DND-41 (cell line): ENCODE data around the gene ERGIC1.

ENCODE experiments used
- ATAC-seq: fragments of 200-7000 bp; cut with Tn5 transposase; 3 replicates; pipeline ENCODE4 v1.9.1; 2021; ENCODE audit warnings: low read depth; ENCODE audit not compliant: insufficient read depth
- DNase-seq: peaks from one replicate; pipeline ENCODE4 v3.0.0-alpha.2; 2020
- H2AFZ ChIP-seq: 2 replicates; pipeline ENCODE4 v1.6.0; 2012; ENCODE audit warnings: low read depth, low read length
- H3K27ac ChIP-seq: 2 replicates; pipeline ENCODE4 v1.5.1; 2012; ENCODE audit warnings: low read length, inconsistent platforms
- H3K27me3 ChIP-seq: fragments of 200-600 bp; sonication (generic); 2 replicates; pipeline ENCODE4 v1.6.0; 2012; ENCODE audit warnings: low read length, mild to moderate bottlenecking, inconsistent platforms; ENCODE audit not compliant: insufficient read depth, poor library complexity
- H3K36me3 ChIP-seq: 2 replicates; pipeline ENCODE4 v1.5.1; 2012; ENCODE audit warnings: low read length, inconsistent platforms; ENCODE audit not compliant: insufficient read depth
- H3K4me1 ChIP-seq: 2 replicates; pipeline ENCODE4 v1.5.1; 2012; ENCODE audit warnings: mild to moderate bottlenecking, low read length; ENCODE audit not compliant: insufficient read depth
- H3K4me2 ChIP-seq: 2 replicates; pipeline ENCODE4 v1.6.0; 2012; ENCODE audit warnings: mild to moderate bottlenecking, moderate library complexity, low read length, inconsistent platforms; ENCODE audit not compliant: insufficient read depth
- H3K4me3 ChIP-seq, 2 experiments: fragments of 200-600 bp in 1 of 2; shearing (Covaris generic) in 1 of 2; 2 replicates each; pipeline ENCODE4 v1.5.1; 2012 to 2016; ENCODE audit warnings: inconsistent platforms in 2 of 2, low read length in 2 of 2, mild to moderate bottlenecking in 2 of 2, low read depth in 1 of 2, moderate library complexity in 1 of 2
- H3K79me2 ChIP-seq: 2 replicates; pipeline ENCODE4 v1.6.0; 2012; ENCODE audit warnings: low read length, inconsistent platforms; ENCODE audit not compliant: insufficient read depth
- H3K9ac ChIP-seq: 2 replicates; pipeline ENCODE4 v1.6.0; 2012; ENCODE audit warnings: low read depth, mild to moderate bottlenecking, inconsistent platforms, low read length, moderate library complexity
- H3K9me3 ChIP-seq: 2 replicates; pipeline ENCODE4 v1.5.1; 2012; ENCODE audit warnings: low read length, moderate library complexity, mild to moderate bottlenecking, inconsistent platforms; ENCODE audit not compliant: insufficient read depth, severe bottlenecking
- H4K20me1 ChIP-seq: 2 replicates; pipeline ENCODE4 v1.6.0; 2012; ENCODE audit warnings: low read length; ENCODE audit not compliant: insufficient read depth
- EZH2 ChIP-seq: IDR thresholded peaks from 3 replicates; pipeline ENCODE4 v1.6.1; 2012; ENCODE audit warnings: borderline replicate concordance, low read depth, mild to moderate bottlenecking, moderate library complexity, low read length, inconsistent platforms; ENCODE audit not compliant: severe bottlenecking
- TF ChIP-seq, protein P1 (sequence below): IDR thresholded peaks from 2 replicates; pipeline ENCODE4 v1.5.1; 2012; ENCODE audit warnings: borderline replicate concordance, low read length, moderate library complexity, mild to moderate bottlenecking; ENCODE audit not compliant: poor library complexity, severe bottlenecking; ENCODE audit errors: extremely low read depth

The ERGIC1 gene

GRCh38 chr5:172825610-172826204 lies 8.3 kb upstream of the ERGIC1 start:
- Histone ChIP-seq H3K27me3 (no peaks in the 10 kb centered on the region), H4K20me1 (no peaks in the 10 kb centered on the region), H3K4me2 (no peak overlapping the region), H3K79me2 (no peaks in the 10 kb centered on the region), H3K36me3 (no peaks in the 10 kb centered on the region), H3K9me3 (peaks cover 8% of the 10 kb centered on the region), H3K27ac (no peak overlapping the region), H3K4me1 (no peaks in the 10 kb centered on the region), H3K4me3 (no peak overlapping the region), H3K9ac (no peak overlapping the region), H2AFZ (no peak overlapping the region)
- DNase-seq (no peak), ATAC-seq (no peak)
- TF ChIP-seq, protein P1, sequence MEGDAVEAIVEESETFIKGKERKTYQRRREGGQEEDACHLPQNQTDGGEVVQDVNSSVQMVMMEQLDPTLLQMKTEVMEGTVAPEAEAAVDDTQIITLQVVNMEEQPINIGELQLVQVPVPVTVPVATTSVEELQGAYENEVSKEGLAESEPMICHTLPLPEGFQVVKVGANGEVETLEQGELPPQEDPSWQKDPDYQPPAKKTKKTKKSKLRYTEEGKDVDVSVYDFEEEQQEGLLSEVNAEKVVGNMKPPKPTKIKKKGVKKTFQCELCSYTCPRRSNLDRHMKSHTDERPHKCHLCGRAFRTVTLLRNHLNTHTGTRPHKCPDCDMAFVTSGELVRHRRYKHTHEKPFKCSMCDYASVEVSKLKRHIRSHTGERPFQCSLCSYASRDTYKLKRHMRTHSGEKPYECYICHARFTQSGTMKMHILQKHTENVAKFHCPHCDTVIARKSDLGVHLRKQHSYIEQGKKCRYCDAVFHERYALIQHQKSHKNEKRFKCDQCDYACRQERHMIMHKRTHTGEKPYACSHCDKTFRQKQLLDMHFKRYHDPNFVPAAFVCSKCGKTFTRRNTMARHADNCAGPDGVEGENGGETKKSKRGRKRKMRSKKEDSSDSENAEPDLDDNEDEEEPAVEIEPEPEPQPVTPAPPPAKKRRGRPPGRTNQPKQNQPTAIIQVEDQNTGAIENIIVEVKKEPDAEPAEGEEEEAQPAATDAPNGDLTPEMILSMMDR: no peak
- no peak for TF ChIP-seq EZH2

DNA sequence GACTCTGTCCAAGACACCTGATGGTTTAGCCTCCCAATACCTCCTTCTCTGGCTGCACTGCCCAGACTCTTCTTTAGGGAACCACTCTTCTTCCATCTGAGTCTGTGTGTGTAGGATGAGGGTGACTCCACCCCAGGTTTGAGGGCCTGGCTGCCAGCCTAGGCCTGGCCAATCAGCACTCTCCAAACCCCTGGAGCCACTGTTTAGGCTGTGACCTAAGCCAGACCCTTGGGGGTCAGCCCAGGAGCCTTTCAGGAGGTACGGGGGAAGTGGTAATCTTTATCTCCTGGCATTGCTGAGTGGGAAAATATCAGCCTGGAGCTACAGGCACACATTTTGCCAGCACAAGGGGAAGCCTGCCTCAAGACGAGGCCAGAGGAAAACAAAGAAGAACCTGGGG lies 6.2 kb upstream of the ERGIC1 start:
- Histone ChIP-seq H3K4me1 (no peaks in the 10 kb centered on the region), H3K36me3 (no peaks in the 10 kb centered on the region), H3K9ac (no peak overlapping the region), H3K9me3 (peaks cover 8% of the 10 kb centered on the region), H3K4me2 (no peak overlapping the region), H4K20me1 (no peaks in the 10 kb centered on the region), H3K4me3 (no peak overlapping the region), H3K79me2 (no peaks in the 10 kb centered on the region), H3K27ac (no peak overlapping the region), H3K27me3 (no peaks in the 10 kb centered on the region), H2AFZ (no peak overlapping the region)
- ATAC-seq (no peak), DNase-seq (no peak)
- TF ChIP-seq, protein P1: no peak
- TF ChIP-seq EZH2: no peak

GRCh38 chr5:172828911-172829431 lies 5.1 kb upstream of the ERGIC1 start:
- H3K27ac ChIP-seq: no peak overlapping the region
- no peak overlapping the region for H3K9ac ChIP-seq
- peaks cover 8% of the 10 kb centered on the region for H3K9me3 ChIP-seq
- H4K20me1 ChIP-seq: no peaks in the 10 kb centered on the region
- H3K36me3 ChIP-seq: no peaks in the 10 kb centered on the region
- ATAC-seq: no peak
- no peak overlapping the region for H3K4me2 ChIP-seq
- peaks cover 9% of the 10 kb centered on the region for H3K4me1 ChIP-seq
- H3K4me3 ChIP-seq: no peak overlapping the region
- TF ChIP-seq EZH2: no peak
- TF ChIP-seq, protein P1: no peak
- H2AFZ ChIP-seq: no peak overlapping the region
- no peaks in the 10 kb centered on the region for H3K27me3 ChIP-seq
- H3K79me2 ChIP-seq: no peaks in the 10 kb centered on the region
- DNase-seq: no peak

DNA sequence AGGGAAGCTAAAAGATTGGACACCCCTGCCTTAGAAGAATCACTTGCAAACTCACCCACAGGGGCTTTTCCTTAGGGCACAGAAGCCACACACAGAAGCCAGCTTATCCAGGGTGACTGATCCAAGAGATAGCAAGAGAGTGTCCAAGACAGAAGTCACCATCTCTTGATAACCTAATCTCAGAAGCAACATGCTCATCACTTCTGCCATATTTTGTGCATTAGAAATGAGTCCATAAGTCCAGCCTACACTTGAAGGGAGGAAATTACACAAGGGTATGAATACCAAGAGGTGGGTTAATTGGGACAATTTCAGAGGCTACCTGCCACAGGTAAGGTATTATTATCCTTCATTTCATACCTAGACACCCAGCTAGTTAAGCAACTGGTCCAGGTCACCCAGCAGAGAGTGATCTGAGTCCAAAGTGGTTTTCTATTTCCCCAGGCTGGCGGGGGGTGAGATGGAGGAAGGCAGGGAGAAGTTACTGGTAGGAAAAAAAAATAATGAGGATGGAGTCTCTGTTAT lies 3.7 kb upstream of the ERGIC1 start:
- ATAC-seq: no peak
- Histone ChIP-seq H3K9ac (no peak overlapping the region), H3K36me3 (no peaks in the 10 kb centered on the region; the same call in 1 of the 2 replicates), H2AFZ (no peak overlapping the region), H3K27ac (no peak overlapping the region), H3K79me2 (peaks cover 11% of the 10 kb centered on the region), H3K4me2 (no peak overlapping the region), H3K4me3 (no peak overlapping the region), H3K4me1 (peaks cover 18% of the 10 kb centered on the region), H3K9me3 (peaks cover 8% of the 10 kb centered on the region), H4K20me1 (no peaks in the 10 kb centered on the region), H3K27me3 (no peaks in the 10 kb centered on the region)
- DNase-seq: no peak
- TF ChIP-seq EZH2: no peak
- TF ChIP-seq, protein P1: no peak
